Mucosa of descending colon (tissue), 3 donors: ENCODE measurements around the gene CNGA3. TPM values are rescaled to one million over a fixed set of nuclear protein-coding genes. Genes with fewer than 3 reads are reported as not detected.

Experiments
- ATAC-seq: fragments of 200-7000 bp; cut with Tn5 transposase; one replicate; pipeline ENCODE4 v1.9.1; 2020; ENCODE audit warnings: mild to moderate bottlenecking, moderate library complexity
- DNase-seq, 3 donors: peaks; one replicate each; pipeline ENCODE4 v3.0.0-alpha.2; 2020
- H3K36me3 ChIP-seq: fragments of 200-600 bp; one replicate; pipeline ENCODE4 v1.8.0; 2021; ENCODE audit warnings: low read depth, mild to moderate bottlenecking
- H3K4me1 ChIP-seq: fragments of 200-600 bp; one replicate; pipeline ENCODE4 v1.8.0; 2021; ENCODE audit warnings: low read depth, mild to moderate bottlenecking
- H3K4me3 ChIP-seq: fragments of 200-600 bp; one replicate; pipeline ENCODE4 v1.8.0; 2021; ENCODE audit warnings: mild to moderate bottlenecking
- H3K9me3 ChIP-seq: fragments of 200-600 bp; one replicate; pipeline ENCODE4 v1.8.0; 2021; ENCODE audit warnings: mild to moderate bottlenecking
- CTCF ChIP-seq: fragments of 200-600 bp; IDR thresholded peaks from one replicate; pipeline ENCODE4 v1.8.0; 2022; ENCODE audit warnings: antibody characterized with exemption, mild to moderate bottlenecking
- intact Hi-C, 2 donors: fragments of 100-400 bp; cut with DNase I in 1 of 2; cut with micrococcal nuclease in 1 of 2; formaldehyde crosslinking; loops; one replicate each; pipeline versions ENCODE4 v1.11.0 to v1.11.1; 2022; cut with DNase I, micrococcal nuclease
- total RNA-seq, 3 donors: library from RNA; stranded (reverse); fragmentation: NEBNext Ultra II Directional in 2 of 3; extraction: Animal tissue kit (Norgen Biotek cat#: 25700) in 2 of 3; gene quantifications; one replicate each; pipeline versions ENCODE4 v1.2.1 to v1.2.4, GENCODE V29; 2021 to 2023
- donor health status: DM: no; HTN: no; CAD: no; lungs with moderate emphysema.
- donor health status: DM: no; HTN: no; CAD: no.
- donor health status: DM: no; HTN: yes; CAD: no.

Gene CNGA3
- total RNA-seq, 3 donors from 2014 or later, result 0.20 to 3.4 (median 0.63) TPM

- intact Hi-C loops, result no loop called here
- no peaks in the 10 kb centered on the region for H3K4me1 ChIP-seq
- no peaks in the 10 kb centered on the region for H3K9me3 ChIP-seq
- DNase-seq, result no peak
- no peak for TF ChIP-seq CTCF
- H3K4me3 ChIP-seq, result no peak overlapping the region
- H3K36me3 ChIP-seq, result no peaks in the 10 kb centered on the region
- ATAC-seq, result no peak
These were observed 11.6 kb downstream of the CNGA3 start for GRCh38 chr2:98357849-98358248.

- intact Hi-C loops, result no loop called here
- H3K4me1 ChIP-seq, result no peaks in the 10 kb centered on the region
- no peaks in the 10 kb centered on the region for H3K9me3 ChIP-seq
- H3K36me3 ChIP-seq, result no peaks in the 10 kb centered on the region
- H3K4me3 ChIP-seq, result no peak overlapping the region
- ATAC-seq, result no peak
- TF ChIP-seq CTCF, result no peak
- no peak for DNase-seq
These were observed 13.7 kb downstream of the CNGA3 start for GRCh38 chr2:98359986-98360385.

GRCh38 chr2:98367721-98368120 is 21.5 kb downstream of the CNGA3 start:
- H3K9me3 ChIP-seq, result peaks cover 5% of the 10 kb centered on the region
- H3K36me3 ChIP-seq, result no peaks in the 10 kb centered on the region
- no peak for TF ChIP-seq CTCF
- intact Hi-C loops, result no loop called here
- ATAC-seq (no peak), DNase-seq (no peak)
- no peak overlapping the region for H3K4me3 ChIP-seq
- H3K4me1 ChIP-seq, result no peaks in the 10 kb centered on the region

- Histone ChIP-seq H3K4me3 (no peak overlapping the region), H3K9me3 (peaks cover 5% of the 10 kb centered on the region), H3K4me1 (no peaks in the 10 kb centered on the region), H3K36me3 (no peaks in the 10 kb centered on the region)
- intact Hi-C loops, result no loop called here
- no peak for TF ChIP-seq CTCF
- DNase-seq (no peak), ATAC-seq (no peak)
These were observed 23.5 kb downstream of the CNGA3 start for GRCh38 chr2:98369710-98370239.

GRCh38 chr2:98372121-98372520 is 25.9 kb downstream of the CNGA3 start:
- Histone ChIP-seq H3K4me1 (no peaks in the 10 kb centered on the region), H3K4me3 (no peak overlapping the region), H3K36me3 (no peaks in the 10 kb centered on the region), H3K9me3 (peaks cover 5% of the 10 kb centered on the region)
- intact Hi-C loops, result no loop called here
- no peak for TF ChIP-seq CTCF
- DNase-seq (no peak), ATAC-seq (no peak)

GRCh38 chr2:98372579-98372978 is 26.3 kb downstream of the CNGA3 start:
- H3K36me3 ChIP-seq, result no peaks in the 10 kb centered on the region
- DNase-seq (no peak), ATAC-seq (no peak)
- no peak for TF ChIP-seq CTCF
- intact Hi-C loops, result no loop called here
- no peak overlapping the region for H3K4me3 ChIP-seq
- no peaks in the 10 kb centered on the region for H3K4me1 ChIP-seq
- H3K9me3 ChIP-seq, result peaks cover 5% of the 10 kb centered on the region
